HEK293 (cell line): Measurements from ENCODE around the gene MARCOL.
"Not testable (repeated sequence)": the region's sequence is repeated elsewhere in the genome, so short reads cannot be mapped to it uniquely, and the experiment has no call there.

Source experiments
- CTCF ChIA-PET: fragments of 350-600 bp; formaldehyde crosslinking; extraction: SDS; loops from one replicate; lab custom pipeline; 2021; ENCODE audit warnings: antibody characterized with exemption; lab: Yijun Ruan, JAX
- POLR2A ChIA-PET: fragments of 300-600 bp; formaldehyde crosslinking; extraction: SDS; loops from one replicate; lab custom pipeline; 2020; ENCODE audit warnings: antibody characterized with exemption, inconsistent platforms; lab: Yijun Ruan, JAX
- H3K27ac ChIP-seq: fragments of 200-500 bp; sonication (Bioruptor generic); 2 replicates; pipeline ENCODE4 v1.5.1; 2014; ENCODE audit warnings: low read depth, low read length, control low read depth, inconsistent platforms; ENCODE audit errors: extremely low read depth
- H3K36me3 ChIP-seq, 2 experiments: fragments of 200-500 bp in 1 of 2; sonication (Bioruptor generic) in 1 of 2; 1 replicate in 1 of 2; 2 replicates in 1 of 2; pipeline ENCODE4 v1.5.1; 2014 to 2017; ENCODE audit warnings: inconsistent platforms in 2 of 2, low read length in 2 of 2; ENCODE audit not compliant: control insufficient read depth in 2 of 2, insufficient read depth in 1 of 2
- H3K4me1 ChIP-seq: fragments of 200-500 bp; sonication (Bioruptor generic); 2 replicates; pipeline ENCODE4 v1.5.1; 2014; ENCODE audit warnings: mild to moderate bottlenecking, low read length, inconsistent platforms; ENCODE audit not compliant: control insufficient read depth, insufficient read depth
- H3K4me3 ChIP-seq: 2 replicates; pipeline ENCODE4 v1.5.1; 2011; ENCODE audit warnings: low read depth, mild to moderate bottlenecking, control low read depth, low read length, moderate library complexity
- H3K9me3 ChIP-seq: fragments of 200-500 bp; sonication (Bioruptor generic); 2 replicates; pipeline ENCODE4 v1.5.1; 2014; ENCODE audit warnings: low read depth, low read length, inconsistent platforms; ENCODE audit not compliant: control insufficient read depth, insufficient read depth
- ZFHX2 ChIP-seq: fragments of 450-650 bp; formaldehyde crosslinking; conservative IDR thresholded peaks from 2 replicates; pipeline ENCODE4 v1.5.1; 2016; ENCODE audit warnings: missing biosample characterization, missing genetic modification characterization
- ZIC2 ChIP-seq: fragments of 450-650 bp; formaldehyde crosslinking; IDR thresholded peaks from 2 replicates; pipeline ENCODE4 v1.5.1; 2016; ENCODE audit warnings: missing biosample characterization, missing genetic modification characterization
- ZNF561 ChIP-seq: fragments of 450-650 bp; IDR thresholded peaks from 2 replicates; pipeline ENCODE4 v1.5.1; 2018; ENCODE audit warnings: missing biosample characterization, missing genetic modification characterization, borderline replicate concordance
- ZNF654 ChIP-seq: fragments of 450-650 bp; formaldehyde crosslinking; IDR thresholded peaks from 2 replicates; pipeline ENCODE4 v1.5.1; 2016; ENCODE audit warnings: low read depth, missing biosample characterization, missing genetic modification characterization
- TF ChIP-seq, protein P1 (sequence below): fragments of 450-650 bp; formaldehyde crosslinking; IDR thresholded peaks from 2 replicates; pipeline ENCODE4 v1.5.1; 2016; ENCODE audit warnings: missing biosample characterization, missing genetic modification characterization
- TF ChIP-seq, protein P2 (sequence below): fragments of 450-650 bp; formaldehyde crosslinking; IDR thresholded peaks from 2 replicates; pipeline ENCODE4 v1.5.1; 2016; ENCODE audit warnings: missing biosample characterization, missing genetic modification characterization

The MARCOL gene

DNA sequence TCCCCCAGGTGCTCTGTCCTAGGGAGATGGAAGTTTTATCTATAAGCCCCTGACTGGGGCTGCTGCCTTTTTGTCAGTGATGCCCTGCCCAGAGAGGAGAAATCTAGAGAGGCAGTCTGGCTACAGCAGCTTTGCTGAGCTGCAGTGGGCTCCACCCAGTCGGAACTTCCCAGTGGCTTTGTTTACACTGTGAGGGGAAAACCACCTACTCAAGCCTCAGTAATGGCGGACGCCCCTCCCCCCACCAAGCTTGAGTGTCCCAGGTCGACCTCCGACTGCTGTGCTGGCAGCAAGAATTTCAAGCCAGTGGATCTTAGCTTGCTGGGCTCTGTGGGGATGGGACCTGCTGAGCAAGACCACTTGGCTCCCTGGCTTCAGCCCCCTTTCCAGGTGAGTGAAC, 42.6 kb downstream of the MARCOL start:
- POLR2A ChIA-PET = not testable (repeated sequence)

DNA sequence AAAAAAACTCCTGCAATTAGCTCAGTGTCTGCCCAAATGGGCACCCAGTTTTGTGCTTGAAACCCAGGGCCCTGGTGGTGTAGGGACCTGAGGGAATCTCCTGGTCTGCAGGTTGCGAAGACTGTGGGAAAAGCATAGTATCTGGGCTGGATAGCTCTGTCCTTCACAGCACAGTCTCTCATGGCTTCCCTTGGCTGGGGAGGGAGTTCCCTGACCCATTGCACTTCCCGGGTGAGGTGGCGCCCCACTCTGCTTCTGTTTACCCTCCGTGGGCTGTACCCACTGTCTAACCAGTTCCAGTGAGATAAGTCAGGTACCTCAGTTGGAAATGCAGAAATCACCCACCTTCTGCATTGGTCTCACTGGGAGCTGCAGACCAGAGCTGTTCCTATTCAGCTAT, 43.0 kb downstream of the MARCOL start:
- POLR2A ChIA-PET, H3K27ac ChIP-seq, H3K36me3 ChIP-seq, H3K4me1 ChIP-seq, H3K9me3 ChIP-seq, H3K4me3 ChIP-seq: not testable (repeated sequence)
- CTCF ChIA-PET = interaction anchor here (0.6 to 2.4 kb wide), 2 partner anchors 35 to 93 kb away, joined by 5 to 15 read pairs; no protein-coding TSS in a partner anchor

More for the DNA sequence above, 42.6 kb downstream of the MARCOL start:
- CTCF ChIA-PET = interaction anchor here (0.6 to 2.4 kb wide), 2 partner anchors 35 to 93 kb away, joined by 5 to 15 read pairs; no protein-coding TSS in a partner anchor
- not testable (repeated sequence) for H3K36me3 ChIP-seq, H3K9me3 ChIP-seq, H3K4me1 ChIP-seq, H3K4me3 ChIP-seq, H3K27ac ChIP-seq
- peak; percentile 46 for TF ChIP-seq ZIC2 (tag by site-specific recombination)

DNA sequence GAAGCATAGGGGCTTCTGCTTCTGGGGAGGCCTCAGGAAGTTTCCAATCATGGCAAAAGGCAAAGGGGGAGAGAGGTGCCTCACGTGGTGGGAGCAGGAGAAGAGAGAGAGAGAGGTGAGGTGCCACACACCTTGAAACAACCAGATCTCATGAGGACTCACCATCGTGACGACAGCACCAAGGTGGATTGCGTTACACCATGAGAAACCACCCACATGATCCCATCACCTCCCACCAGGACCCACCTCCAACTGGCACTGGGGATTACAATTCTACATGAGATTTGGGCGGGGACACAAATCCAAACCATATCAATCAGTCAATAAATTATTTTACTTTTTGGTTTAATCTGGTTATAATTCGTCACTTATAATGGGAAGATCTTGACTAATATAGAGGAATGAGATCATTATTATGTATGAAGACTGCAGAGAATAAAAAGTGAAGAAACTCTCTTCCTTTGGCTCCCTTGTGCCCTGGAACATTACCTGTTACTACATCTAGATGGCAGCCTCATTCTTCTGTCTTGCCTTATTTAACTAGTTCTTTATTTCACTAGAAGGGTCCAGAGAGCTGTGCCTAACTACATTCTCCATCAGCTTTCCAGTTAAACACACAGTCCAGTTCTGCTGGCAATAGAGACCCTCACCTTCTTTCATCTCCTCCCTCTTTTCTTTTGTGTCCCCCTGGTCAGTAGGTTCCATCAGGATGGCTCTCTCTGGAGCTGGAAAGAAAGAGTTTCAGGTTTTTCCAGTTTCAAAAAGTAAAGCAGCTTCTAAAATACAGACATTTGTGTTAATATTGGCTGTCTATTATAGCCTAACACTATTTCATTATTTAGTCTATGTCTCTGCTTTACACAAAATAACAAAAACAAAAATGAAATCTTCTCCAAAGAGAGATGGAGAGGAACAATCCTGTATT, 52.2 kb downstream of the MARCOL start:
- H3K4me1 ChIP-seq = no peaks in the 10 kb centered on the region
- H3K4me3 ChIP-seq = no peak overlapping the region
- no peaks in the 10 kb centered on the region for H3K36me3 ChIP-seq
- no peak overlapping the region for H3K27ac ChIP-seq
- CTCF ChIA-PET = interaction anchor here (0.6 to 3.3 kb wide), 21 partner anchors 8 to 439 kb away, joined by 3 to 59 read pairs (median 4); no protein-coding TSS in a partner anchor
- POLR2A ChIA-PET = no interaction called here
- TF ChIP-seq, protein P1, sequence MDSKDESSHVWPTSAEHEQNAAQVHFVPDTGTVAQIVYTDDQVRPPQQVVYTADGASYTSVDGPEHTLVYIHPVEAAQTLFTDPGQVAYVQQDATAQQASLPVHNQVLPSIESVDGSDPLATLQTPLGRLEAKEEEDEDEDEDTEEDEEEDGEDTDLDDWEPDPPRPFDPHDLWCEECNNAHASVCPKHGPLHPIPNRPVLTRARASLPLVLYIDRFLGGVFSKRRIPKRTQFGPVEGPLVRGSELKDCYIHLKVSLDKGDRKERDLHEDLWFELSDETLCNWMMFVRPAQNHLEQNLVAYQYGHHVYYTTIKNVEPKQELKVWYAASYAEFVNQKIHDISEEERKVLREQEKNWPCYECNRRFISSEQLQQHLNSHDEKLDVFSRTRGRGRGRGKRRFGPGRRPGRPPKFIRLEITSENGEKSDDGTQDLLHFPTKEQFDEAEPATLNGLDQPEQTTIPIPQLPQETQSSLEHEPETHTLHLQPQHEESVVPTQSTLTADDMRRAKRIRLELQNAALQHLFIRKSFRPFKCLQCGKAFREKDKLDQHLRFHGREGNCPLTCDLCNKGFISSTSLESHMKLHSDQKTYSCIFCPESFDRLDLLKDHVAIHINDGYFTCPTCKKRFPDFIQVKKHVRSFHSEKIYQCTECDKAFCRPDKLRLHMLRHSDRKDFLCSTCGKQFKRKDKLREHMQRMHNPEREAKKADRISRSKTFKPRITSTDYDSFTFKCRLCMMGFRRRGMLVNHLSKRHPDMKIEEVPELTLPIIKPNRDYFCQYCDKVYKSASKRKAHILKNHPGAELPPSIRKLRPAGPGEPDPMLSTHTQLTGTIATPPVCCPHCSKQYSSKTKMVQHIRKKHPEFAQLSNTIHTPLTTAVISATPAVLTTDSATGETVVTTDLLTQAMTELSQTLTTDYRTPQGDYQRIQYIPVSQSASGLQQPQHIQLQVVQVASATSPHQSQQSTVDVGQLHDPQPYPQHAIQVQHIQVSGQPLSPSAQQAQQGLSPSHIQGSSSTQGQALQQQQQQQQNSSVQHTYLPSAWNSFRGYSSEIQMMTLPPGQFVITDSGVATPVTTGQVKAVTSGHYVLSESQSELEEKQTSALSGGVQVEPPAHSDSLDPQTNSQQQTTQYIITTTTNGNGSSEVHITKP (tag by site-specific recombination) = peak; percentile 59
- TF ChIP-seq ZNF561 (tag by site-specific recombination) (no peak), ZNF654 (tag by site-specific recombination) (peak; percentile 41), ZFHX2 (tag by site-specific recombination) (0 out of 2 replicates have a peak, but pooled peaks have one; percentile 29)
- TF ChIP-seq, protein P2, sequence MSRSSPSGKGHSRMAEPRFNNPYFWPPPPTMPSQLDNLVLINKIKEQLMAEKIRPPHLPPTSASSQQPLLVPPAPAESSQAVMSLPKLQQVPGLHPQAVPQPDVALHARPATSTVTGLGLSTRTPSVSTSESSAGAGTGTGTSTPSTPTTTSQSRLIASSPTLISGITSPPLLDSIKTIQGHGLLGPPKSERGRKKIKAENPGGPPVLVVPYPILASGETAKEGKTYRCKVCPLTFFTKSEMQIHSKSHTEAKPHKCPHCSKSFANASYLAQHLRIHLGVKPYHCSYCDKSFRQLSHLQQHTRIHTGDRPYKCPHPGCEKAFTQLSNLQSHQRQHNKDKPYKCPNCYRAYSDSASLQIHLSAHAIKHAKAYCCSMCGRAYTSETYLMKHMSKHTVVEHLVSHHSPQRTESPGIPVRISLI (tag by site-specific recombination) = no peak
- H3K9me3 ChIP-seq = no peaks in the 10 kb centered on the region
